Bronchial epithelial cell (primary cell): ENCODE measurements around the gene REG1B. TPM values are rescaled to one million over a fixed set of nuclear protein-coding genes. Genes with fewer than 3 reads are reported as not detected.

Source experiments
- DNase-seq: peaks from one replicate; pipeline ENCODE4 v3.0.0-alpha.2; 2010; ENCODE audit warnings: low read depth
- FAIRE-seq: peaks from 2 replicates; lab custom pipeline; 2011; peaks lifted over from hg19 to GRCh38; lab: Jason Lieb, UNC
- H3K27me3 ChIP-seq: 2 replicates; pipeline ENCODE4 v1.5.1; 2011; ENCODE audit warnings: low read length; ENCODE audit not compliant: control insufficient read depth, insufficient read depth
- H3K36me3 ChIP-seq: 2 replicates; pipeline ENCODE4 v1.5.1; 2011; ENCODE audit warnings: low read length; ENCODE audit not compliant: control insufficient read depth, insufficient read depth
- H3K4me3 ChIP-seq: 2 replicates; pipeline ENCODE4 v1.5.1; 2011; ENCODE audit warnings: mild to moderate bottlenecking, low read depth, low read length, control low read depth
- CTCF ChIP-seq: IDR thresholded peaks from 2 replicates; pipeline ENCODE4 v1.5.1; 2011; ENCODE audit warnings: mild to moderate bottlenecking, moderate library complexity, low read length, control low read depth, inconsistent platforms; ENCODE audit not compliant: insufficient read depth, severe bottlenecking
- total RNA-seq: library from RNA; depleted of rRNA; stranded (reverse); fragments of >200 nt; gene quantifications from 2 replicates; pipeline ENCODE4 v1.2.1, GENCODE V29; 2014

Gene REG1B
- total RNA-seq, 1 donor from 2014 or later: not detected

GRCh38 chr2:79124907-79125720 lies 37.3 kb upstream of the REG1B start:
- FAIRE-seq (no peak), DNase-seq (no peak)
- no peaks in the 10 kb centered on the region for H3K36me3 ChIP-seq
- H3K4me3 ChIP-seq: no peak overlapping the region
- H3K27me3 ChIP-seq: no peaks in the 10 kb centered on the region
- TF ChIP-seq CTCF: no peak

GRCh38 chr2:79122676-79123075 lies 34.9 kb upstream of the REG1B start:
- TF ChIP-seq CTCF: no peak
- DNase-seq: no peak
- no peaks in the 10 kb centered on the region for H3K36me3 ChIP-seq
- no peak for FAIRE-seq
- H3K4me3 ChIP-seq: no peak overlapping the region
- H3K27me3 ChIP-seq: no peaks in the 10 kb centered on the region

GRCh38 chr2:79120194-79120713 lies 32.5 kb upstream of the REG1B start, which contains the start of gene REG1A:
Gene REG1A (plus strand): TSS chr2:79120488. CDS start chr2:79120862, 374 bp downstream.
- H3K36me3 ChIP-seq: no peaks in the 10 kb centered on the region
- no peaks in the 10 kb centered on the region for H3K27me3 ChIP-seq
- no peak for DNase-seq
- no peak for TF ChIP-seq CTCF
- FAIRE-seq: no peak
- no peak within 1 kb of the TSS for H3K4me3 ChIP-seq

- Histone ChIP-seq H3K36me3 (no peaks in the 10 kb centered on the region), H3K27me3 (no peaks in the 10 kb centered on the region), H3K4me3 (no peak overlapping the region)
- FAIRE-seq (no peak), DNase-seq (no peak)
- no peak for TF ChIP-seq CTCF
These were observed 29.5 kb upstream of the REG1B start for GRCh38 chr2:79116997-79117928.

GRCh38 chr2:79114797-79115494 lies 27.2 kb upstream of the REG1B start:
- no peaks in the 10 kb centered on the region for H3K27me3 ChIP-seq
- H3K4me3 ChIP-seq: no peak overlapping the region
- no peak for DNase-seq
- no peak for FAIRE-seq
- no peak for TF ChIP-seq CTCF
- H3K36me3 ChIP-seq: no peaks in the 10 kb centered on the region
